Transverse colon (tissue), 4 donors: ENCODE data around the gene ZBTB12. TPM values are rescaled to one million over a fixed set of nuclear protein-coding genes. Genes with fewer than 3 reads are reported as not detected.
A peak's percentile ranks its signal among the peaks of the same experiment; 100 is the strongest.

Experiments
- DNase-seq: peaks from one replicate; pipeline ENCODE4 v3.0.0-alpha.2; 2019
- H3K27ac ChIP-seq, 4 donors: fragments of 200-600 bp; sonication (generic); 2 replicates each; pipeline ENCODE4 v1.5.1; 2016 to 2018; ENCODE audit warnings: inconsistent platforms in 4 of 4
- H3K27me3 ChIP-seq: fragments of 200-600 bp; sonication (generic); 2 replicates; pipeline ENCODE4 v1.5.1; 2017; ENCODE audit warnings: inconsistent platforms
- H3K36me3 ChIP-seq, 4 donors: fragments of 200-600 bp; sonication (generic); 2 replicates each; pipeline ENCODE4 v1.5.1; 2017 to 2019; ENCODE audit warnings: inconsistent platforms in 4 of 4
- H3K4me1 ChIP-seq, 4 donors: fragments of 200-600 bp; sonication (generic); 2 replicates each; pipeline ENCODE4 v1.5.1; 2017 to 2020; ENCODE audit warnings: inconsistent platforms in 4 of 4
- H3K4me3 ChIP-seq, 4 donors: fragments of 200-600 bp; sonication (generic); 1 replicate in 1 of 4; 2 replicates in 3 of 4; pipeline versions ENCODE4 v1.5.1 to v1.6.1; 2017 to 2019; ENCODE audit warnings: inconsistent platforms in 4 of 4
- H3K9me3 ChIP-seq, 2 donors: fragments of 200-600 bp; sonication (generic); 2 replicates each; pipeline ENCODE4 v1.5.1; 2017 to 2019; ENCODE audit warnings: inconsistent platforms in 2 of 2
- EP300 ChIP-seq: sonication (generic); formaldehyde crosslinking; IDR thresholded peaks from one replicate; pipeline ENCODE4 v1.6.1; 2017; ENCODE audit warnings: antibody characterized with exemption, low read depth
- POLR2A ChIP-seq: fragments of 450-650 bp; IDR thresholded peaks from one replicate; pipeline ENCODE4 v1.6.1; 2016; ENCODE audit warnings: antibody characterized with exemption, mild to moderate bottlenecking, moderate library complexity
- POLR2AphosphoS5 ChIP-seq, 3 donors: sonication (generic); formaldehyde crosslinking; IDR thresholded peaks; one replicate each; pipeline ENCODE4 v1.6.1; 2016; ENCODE audit warnings: antibody characterized with exemption in 3 of 3
- WGBS, 2 donors: methylation state at CpG; one replicate each; pipeline ENCODE4 v1.1.5; 2018; ENCODE audit warnings: low coverage in 1 of 2; 5-methylcytosine and 5-hydroxymethylcytosine counted together
- in situ Hi-C, 4 donors: fragments of 200-750 bp; cut with MboI; loops; one replicate each; pipeline versions ENCODE4 v1.15.0 to v1.15.1; 2017; ENCODE audit warnings: low sequenced_read_pairs in 3 of 4, low pct_ligation_motif_present in 1 of 4, low pct_unique_long_range_greater_than_20kb in 1 of 4
- intact Hi-C: fragments of 100-400 bp; cut with DNase I; formaldehyde crosslinking; loops from one replicate; pipeline ENCODE4 v1.15.1; 2023; ENCODE audit warnings: low total_unique reads
- total RNA-seq, 4 donors: library from RNA; depleted of rRNA; stranded (reverse); fragments of >200 nt; gene quantifications; one replicate each; pipeline ENCODE4 v1.1.0, GENCODE V29; 2016
- TF ChIP-seq, protein P1 (sequence below), 5 experiments: fragments of 200-600 bp in 3 of 5; fragments of 450-650 bp in 2 of 5; sonication (generic) in 3 of 5; IDR thresholded peaks; 1 replicate in 2 of 5; 2 replicates in 3 of 5; pipeline ENCODE4 v1.5.1; 2016 to 2017; ENCODE audit warnings: antibody characterized with exemption in 5 of 5, inconsistent platforms in 3 of 5, mild to moderate bottlenecking in 2 of 5, moderate library complexity in 1 of 5

Gene ZBTB12
- total RNA-seq, 4 donors from 2014 or later = 0.14 to 1.3 (median 0.77) TPM

DNA sequence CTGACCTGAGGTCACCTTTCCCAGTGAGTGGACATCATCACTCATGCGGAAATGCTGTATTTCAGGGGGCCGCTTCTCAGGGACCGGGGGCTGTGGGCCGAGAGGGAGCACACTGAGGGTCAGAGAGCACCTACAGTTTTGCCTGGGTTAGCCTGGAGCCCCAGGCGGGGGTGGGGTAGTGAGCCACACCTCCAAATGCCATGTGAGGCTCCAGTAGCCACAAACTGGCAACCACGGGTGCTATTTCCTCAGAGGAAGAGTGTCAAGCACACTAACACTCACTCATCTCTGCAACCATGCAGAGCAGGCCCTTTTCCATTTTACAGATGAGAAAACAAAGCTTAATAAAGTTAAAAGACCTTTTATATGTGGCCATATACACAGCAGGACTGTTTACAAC lies 9.1 kb downstream of the ZBTB12 start:
- WGBS, 2 donors = 60 to 78% methylated on average over 1 to 6 of the region's 6 CpGs
- TF ChIP-seq, protein P1, sequence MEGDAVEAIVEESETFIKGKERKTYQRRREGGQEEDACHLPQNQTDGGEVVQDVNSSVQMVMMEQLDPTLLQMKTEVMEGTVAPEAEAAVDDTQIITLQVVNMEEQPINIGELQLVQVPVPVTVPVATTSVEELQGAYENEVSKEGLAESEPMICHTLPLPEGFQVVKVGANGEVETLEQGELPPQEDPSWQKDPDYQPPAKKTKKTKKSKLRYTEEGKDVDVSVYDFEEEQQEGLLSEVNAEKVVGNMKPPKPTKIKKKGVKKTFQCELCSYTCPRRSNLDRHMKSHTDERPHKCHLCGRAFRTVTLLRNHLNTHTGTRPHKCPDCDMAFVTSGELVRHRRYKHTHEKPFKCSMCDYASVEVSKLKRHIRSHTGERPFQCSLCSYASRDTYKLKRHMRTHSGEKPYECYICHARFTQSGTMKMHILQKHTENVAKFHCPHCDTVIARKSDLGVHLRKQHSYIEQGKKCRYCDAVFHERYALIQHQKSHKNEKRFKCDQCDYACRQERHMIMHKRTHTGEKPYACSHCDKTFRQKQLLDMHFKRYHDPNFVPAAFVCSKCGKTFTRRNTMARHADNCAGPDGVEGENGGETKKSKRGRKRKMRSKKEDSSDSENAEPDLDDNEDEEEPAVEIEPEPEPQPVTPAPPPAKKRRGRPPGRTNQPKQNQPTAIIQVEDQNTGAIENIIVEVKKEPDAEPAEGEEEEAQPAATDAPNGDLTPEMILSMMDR (IDR thresholded peaks at IDR 0.05) = no peak
- TF ChIP-seq EP300 (no peak), POLR2AphosphoS5 (IDR thresholded peaks at IDR 0.05) (no peak), POLR2A (no peak)
- Histone ChIP-seq H3K4me3 (no peak overlapping the region), H3K27me3 (no peaks in the 10 kb centered on the region), H3K27ac (no peak overlapping the region), H3K9me3 (no peaks in the 10 kb centered on the region), H3K4me1 (peaks cover 6 to 11% (median 10%) of the 10 kb centered on the region in 4 donors), H3K36me3 (peaks cover 0 to 8% (median under 1%) of the 10 kb centered on the region in 4 donors)
- intact Hi-C loops = no loop called here
- DNase-seq = no peak
- in situ Hi-C loops = no loop called here

DNA sequence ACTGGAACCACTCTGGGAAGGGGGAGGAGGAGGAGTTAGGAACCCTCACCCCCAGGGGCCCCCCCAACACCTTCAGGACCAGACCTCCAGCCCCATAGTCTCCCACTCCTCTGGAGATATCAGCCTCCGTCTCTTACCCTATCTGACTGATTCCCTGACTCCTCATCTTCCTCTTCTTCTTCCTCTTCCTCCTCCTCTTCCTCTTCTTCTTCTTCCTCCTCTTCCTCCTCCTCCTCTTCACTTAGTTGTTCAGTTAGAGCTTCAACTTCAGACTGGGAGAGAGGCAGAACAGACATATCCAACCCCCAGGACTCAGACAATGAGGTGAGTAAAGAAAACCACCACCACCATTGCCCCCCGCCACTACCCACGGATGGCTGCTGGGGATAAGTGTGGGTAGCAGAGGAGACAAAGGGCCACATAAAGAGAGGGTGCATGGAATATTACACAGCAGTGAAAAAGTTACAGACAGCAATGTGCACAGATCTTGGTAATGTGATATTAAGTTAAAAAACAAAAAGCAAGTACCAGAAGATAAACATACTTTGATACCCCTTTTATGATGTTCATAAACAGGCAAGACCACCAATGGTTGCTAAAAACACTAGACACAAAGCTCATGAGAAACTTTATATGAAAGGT lies 12.4 kb downstream of the ZBTB12 start:
- WGBS, 2 donors = 93% methylated on average over 3 of the region's 3 CpGs; no CpG with 5 or more reads in 1 of the 2 donors
- Histone ChIP-seq H3K4me3 (no peak overlapping the region), H3K9me3 (no peaks in the 10 kb centered on the region), H3K4me1 (no peaks in the 10 kb centered on the region), H3K36me3 (peaks cover 0 to 25% (median 7%) of the 10 kb centered on the region in 4 donors), H3K27ac (no peak overlapping the region), H3K27me3 (no peaks in the 10 kb centered on the region)
- TF ChIP-seq, protein P1 (IDR thresholded peaks at IDR 0.05) = no peak
- no peak for TF ChIP-seq EP300
- TF ChIP-seq POLR2AphosphoS5 (IDR thresholded peaks at IDR 0.05) = no peak
- TF ChIP-seq POLR2A = no peak
- intact Hi-C loops = no loop called here
- in situ Hi-C loops = no loop called here
- DNase-seq = no peak

DNA sequence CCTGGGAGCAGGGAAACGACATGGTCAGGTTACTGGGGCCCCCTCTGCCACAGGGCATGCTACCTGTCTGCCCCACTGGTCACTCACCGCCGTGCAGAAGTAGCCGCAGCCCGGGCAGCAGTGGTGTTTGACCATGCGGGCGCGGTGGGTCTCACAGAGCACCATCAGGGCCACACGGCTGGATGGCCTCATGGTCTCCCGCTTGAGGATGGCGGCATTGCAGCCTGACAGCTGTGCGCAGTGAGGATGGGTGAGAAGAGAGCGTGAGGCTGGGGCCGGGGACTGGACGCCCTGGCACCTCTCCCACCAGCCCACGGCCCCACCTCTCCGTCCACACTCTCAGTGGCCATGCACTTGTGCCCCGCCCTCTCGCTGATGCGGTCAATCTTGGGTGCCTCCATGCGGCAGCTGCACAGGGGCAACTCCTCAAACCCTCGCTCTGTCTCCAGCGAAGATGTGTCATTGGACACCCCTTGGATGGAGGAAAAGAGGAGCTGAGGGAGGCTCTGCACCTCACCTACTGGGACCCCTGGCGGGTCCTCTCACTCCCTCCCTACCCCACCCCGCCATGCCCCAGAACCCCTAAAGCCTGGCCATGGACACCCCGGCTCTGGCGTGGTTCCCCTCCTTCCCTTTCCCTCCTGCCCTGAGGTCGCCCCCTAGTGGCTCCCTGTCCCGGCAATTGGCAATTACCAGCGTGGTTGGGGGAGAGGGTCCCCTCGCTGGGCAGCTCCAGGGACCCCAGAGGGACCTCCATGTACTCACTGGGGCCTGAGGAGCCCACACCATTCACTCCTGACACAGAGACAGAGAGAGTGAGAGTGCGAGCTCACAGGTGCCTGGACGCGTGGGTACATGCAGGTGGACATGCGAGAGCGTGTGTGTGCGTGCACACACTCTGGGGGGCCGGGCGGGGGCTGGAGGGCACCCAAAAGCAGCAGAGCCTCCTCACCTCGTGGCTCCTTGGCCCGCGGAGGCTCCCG lies 13.3 kb downstream of the ZBTB12 start:
- intact Hi-C loops = no loop called here
- H3K27me3 ChIP-seq = no peaks in the 10 kb centered on the region

More for the DNA sequence above, 13.3 kb downstream of the ZBTB12 start:
- no peaks in the 10 kb centered on the region for H3K9me3 ChIP-seq
- in situ Hi-C loops = no loop called here
- 80% methylated on average over 36 of the region's 43 CpGs; no CpG with 5 or more reads in 1 of the 2 donors for WGBS, 2 donors
- DNase-seq = peak; percentile 56
- H3K4me1 ChIP-seq = no peaks in the 10 kb centered on the region
- H3K27ac ChIP-seq = no peak overlapping the region
- H3K36me3 ChIP-seq = peaks cover 0 to 34% (median 8%) of the 10 kb centered on the region in 4 donors
- H3K4me3 ChIP-seq = no peak overlapping the region
- no peak for TF ChIP-seq POLR2A
- TF ChIP-seq, protein P1 (IDR thresholded peaks at IDR 0.05) = peak; percentile 60 to 83 (median 77)
